Left lung (tissue), 10 donors: ENCODE results near the gene CLDN9. TPM values are rescaled to one million over a fixed set of nuclear protein-coding genes. Genes with fewer than 3 reads are reported as not detected.

Experiments used
- ATAC-seq: fragments of 200-7000 bp; cut with Tn5 transposase; one replicate; pipeline ENCODE4 v1.9.1; 2020; ENCODE audit warnings: moderate library complexity
- DNase-seq, 4 donors: peaks; one replicate each; pipeline ENCODE4 v3.0.0-alpha.2; 2013 to 2020
- H3K27ac ChIP-seq, 2 donors: fragments of 200-600 bp; sonication (generic) in 1 of 2; one replicate each; pipeline versions ENCODE4 v1.5.0 to v1.8.0; 2020 to 2021
- H3K27me3 ChIP-seq, 2 donors: fragments of 200-600 bp; sonication (generic) in 1 of 2; one replicate each; pipeline versions ENCODE4 v1.5.0 to v1.8.0; 2020 to 2021
- H3K36me3 ChIP-seq, 2 donors: fragments of 200-600 bp; sonication (generic) in 1 of 2; one replicate each; pipeline versions ENCODE4 v1.5.0 to v1.8.0; 2020 to 2021
- H3K4me1 ChIP-seq, 2 donors: fragments of 200-600 bp; one replicate each; pipeline ENCODE4 v1.8.0; 2021
- H3K4me3 ChIP-seq, 2 donors: fragments of 200-600 bp; sonication (generic) in 1 of 2; one replicate each; pipeline versions ENCODE4 v1.5.0 to v1.8.0; 2020 to 2021; ENCODE audit warnings: mild to moderate bottlenecking in 1 of 2
- H3K9me3 ChIP-seq, 2 donors: fragments of 200-600 bp; sonication (generic) in 1 of 2; one replicate each; pipeline versions ENCODE4 v1.5.0 to v1.8.0; 2020 to 2021
- intact Hi-C, 2 donors: fragments of 100-400 bp; cut with DNase I; formaldehyde crosslinking; loops; one replicate each; pipeline versions ENCODE4 v1.11.2 to v1.14.2; 2022
- polyA plus RNA-seq, 6 donors: library from polyadenylated mRNA; unstranded; fragments of 120-200 nt; gene quantifications; one replicate each; pipeline ENCODE4 v1.2.1, GENCODE V29; 2013; ENCODE audit not compliant: insufficient read length in 6 of 6
- total RNA-seq, 2 donors: library from RNA; stranded (reverse); fragmentation: NEBNext Ultra II Directional; extraction: Animal tissue kit (Norgen Biotek cat#: 25700); gene quantifications; one replicate each; pipeline ENCODE4 v1.2.1, GENCODE V29; 2021
- TF ChIP-seq, protein P1 (sequence below), 2 donors: fragments of 200-600 bp; sonication (generic) in 1 of 2; IDR thresholded peaks; one replicate each; pipeline versions ENCODE4 v1.5.0 to v1.8.0; 2021; ENCODE audit warnings: antibody characterized with exemption in 2 of 2
- donor health status: DM: no; HTN: yes; CAD: no.
- donor health status: DM: no; HTN: no; CAD: no.

The CLDN9 gene
- total and polyA plus RNA-seq, 8 donors: 0.85 to 6.5 (median 5.8) TPM

DNA sequence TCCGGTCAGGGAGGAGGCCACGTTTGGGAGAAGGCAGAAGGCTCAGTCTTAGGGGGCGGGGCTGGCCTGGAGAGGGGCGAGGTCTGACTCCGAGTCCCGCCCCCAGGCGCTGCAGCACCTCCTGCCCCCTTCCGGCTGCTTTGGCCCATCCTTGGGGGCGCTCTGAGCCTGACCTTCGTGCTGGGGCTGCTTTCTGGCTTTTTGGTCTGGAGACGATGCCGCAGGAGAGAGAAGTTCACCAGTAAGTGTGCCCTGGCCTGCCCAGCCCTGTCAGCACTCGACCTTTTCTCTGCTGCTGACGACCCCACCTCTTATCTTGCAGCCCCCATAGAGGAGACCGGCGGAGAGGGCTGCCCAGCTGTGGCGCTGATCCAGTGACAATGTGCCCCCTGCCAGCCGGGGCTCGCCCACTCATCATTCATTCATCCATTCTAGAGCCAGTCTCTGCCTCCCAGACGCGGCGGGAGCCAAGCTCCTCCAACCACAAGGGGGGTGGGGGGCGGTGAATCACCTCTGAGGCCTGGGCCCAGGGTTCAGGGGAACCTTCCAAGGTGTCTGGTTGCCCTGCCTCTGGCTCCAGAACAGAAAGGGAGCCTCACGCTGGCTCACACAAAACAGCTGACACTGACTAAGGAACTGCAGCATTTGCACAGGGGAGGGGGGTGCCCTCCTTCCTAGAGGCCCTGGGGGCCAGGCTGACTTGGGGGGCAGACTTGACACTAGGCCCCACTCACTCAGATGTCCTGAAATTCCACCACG is 8.9 kb downstream of the CLDN9 start:
- Histone ChIP-seq H3K4me3 (peak overlapping the region; percentile 79 to 83), H3K27me3 (peaks cover 9 to 24% of the 10 kb centered on the region in 2 donors), H3K27ac (peak overlapping the region; percentile 94 to 97), H3K9me3 (no peaks in the 10 kb centered on the region), H3K4me1 (peaks cover 35 to 61% of the 10 kb centered on the region in 2 donors), H3K36me3 (peaks cover 0 to 17% of the 10 kb centered on the region in 2 donors)
- peak in 2 of 4 donors; percentile 67 to 91 for DNase-seq
- intact Hi-C loops: no loop called here
- peak; percentile 64 for ATAC-seq
- TF ChIP-seq, protein P1, sequence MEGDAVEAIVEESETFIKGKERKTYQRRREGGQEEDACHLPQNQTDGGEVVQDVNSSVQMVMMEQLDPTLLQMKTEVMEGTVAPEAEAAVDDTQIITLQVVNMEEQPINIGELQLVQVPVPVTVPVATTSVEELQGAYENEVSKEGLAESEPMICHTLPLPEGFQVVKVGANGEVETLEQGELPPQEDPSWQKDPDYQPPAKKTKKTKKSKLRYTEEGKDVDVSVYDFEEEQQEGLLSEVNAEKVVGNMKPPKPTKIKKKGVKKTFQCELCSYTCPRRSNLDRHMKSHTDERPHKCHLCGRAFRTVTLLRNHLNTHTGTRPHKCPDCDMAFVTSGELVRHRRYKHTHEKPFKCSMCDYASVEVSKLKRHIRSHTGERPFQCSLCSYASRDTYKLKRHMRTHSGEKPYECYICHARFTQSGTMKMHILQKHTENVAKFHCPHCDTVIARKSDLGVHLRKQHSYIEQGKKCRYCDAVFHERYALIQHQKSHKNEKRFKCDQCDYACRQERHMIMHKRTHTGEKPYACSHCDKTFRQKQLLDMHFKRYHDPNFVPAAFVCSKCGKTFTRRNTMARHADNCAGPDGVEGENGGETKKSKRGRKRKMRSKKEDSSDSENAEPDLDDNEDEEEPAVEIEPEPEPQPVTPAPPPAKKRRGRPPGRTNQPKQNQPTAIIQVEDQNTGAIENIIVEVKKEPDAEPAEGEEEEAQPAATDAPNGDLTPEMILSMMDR (IDR thresholded peaks at IDR 0.05): peak in 1 of 2 donors; percentile 30

DNA sequence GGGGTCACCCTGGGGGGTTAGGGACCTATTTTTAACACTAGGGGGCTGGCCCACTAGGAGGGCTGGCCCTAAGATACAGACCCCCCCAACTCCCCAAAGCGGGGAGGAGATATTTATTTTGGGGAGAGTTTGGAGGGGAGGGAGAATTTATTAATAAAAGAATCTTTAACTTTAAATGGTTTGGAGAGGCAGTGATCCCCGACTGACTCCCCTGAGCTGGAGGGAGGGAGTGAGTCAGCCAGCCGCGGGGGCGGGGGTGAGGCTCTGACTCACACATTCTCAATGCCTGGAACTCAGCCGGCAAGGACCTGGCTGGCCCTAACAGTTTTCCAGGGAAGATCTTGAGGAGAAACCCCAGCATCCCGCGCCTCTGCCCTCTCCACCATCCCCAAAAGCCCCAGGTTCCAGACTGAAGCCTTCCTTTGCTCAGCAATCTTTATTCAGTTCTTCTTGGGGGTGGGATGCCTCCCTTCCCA is 9.5 kb downstream of the CLDN9 start:
- DNase-seq (peak in 3 of 4 donors; percentile 79 to 96 (median 92)), ATAC-seq (peak; percentile 57)
- peak overlapping the region; percentile 79 to 83 for H3K4me3 ChIP-seq
- intact Hi-C loops: no loop called here
- H3K27ac ChIP-seq: peak overlapping the region; percentile 94 to 97
- peaks cover 0 to 23% of the 10 kb centered on the region in 2 donors for H3K36me3 ChIP-seq
- H3K9me3 ChIP-seq: no peaks in the 10 kb centered on the region
- peaks cover 35 to 61% of the 10 kb centered on the region in 2 donors for H3K4me1 ChIP-seq
- TF ChIP-seq, protein P1 (IDR thresholded peaks at IDR 0.05): no peak
- peaks cover 9 to 19% of the 10 kb centered on the region in 2 donors for H3K27me3 ChIP-seq

DNA sequence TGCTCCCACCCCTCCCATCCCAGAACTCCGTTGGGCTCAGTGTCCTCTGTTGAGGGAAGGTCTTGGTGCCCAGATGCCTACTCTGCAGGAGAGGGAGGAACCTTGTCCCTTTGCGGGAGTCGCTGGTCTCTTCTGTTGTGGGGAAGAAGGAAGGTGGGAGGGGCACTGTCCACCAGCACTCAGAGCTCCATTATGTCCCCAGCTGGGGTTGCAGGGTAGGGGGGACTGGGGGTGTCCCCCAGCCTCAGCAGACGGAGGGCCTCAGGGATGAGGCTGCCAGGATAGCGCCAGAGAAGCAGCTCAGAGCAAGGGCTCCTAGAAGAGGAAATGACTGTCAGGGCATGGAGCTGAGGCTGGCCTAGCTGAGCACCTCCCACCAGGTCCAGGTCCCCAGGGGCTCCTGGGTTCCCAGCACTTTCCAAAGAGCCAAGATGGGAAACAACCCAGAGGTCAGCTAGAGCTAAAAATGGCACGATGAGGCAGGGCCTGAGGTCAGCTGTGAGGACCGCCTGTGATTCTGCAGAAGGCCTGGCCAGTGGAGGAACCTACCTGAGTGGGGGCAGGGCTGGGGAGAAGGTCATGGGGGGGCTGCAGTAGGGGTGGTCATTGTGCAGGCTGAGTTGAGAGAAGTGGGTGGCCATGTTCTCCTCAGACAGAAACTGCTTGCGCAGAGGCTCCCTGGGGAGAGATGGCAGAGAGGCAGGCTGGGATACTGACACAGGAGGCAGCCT is 10.1 kb downstream of the CLDN9 start:
- Histone ChIP-seq H3K27ac (peak overlapping the region; percentile 94 to 97), H3K36me3 (peaks cover 0 to 26% of the 10 kb centered on the region in 2 donors), H3K4me3 (peak overlapping the region; percentile 61 to 83), H3K4me1 (peaks cover 35 to 62% of the 10 kb centered on the region in 2 donors), H3K9me3 (no peaks in the 10 kb centered on the region), H3K27me3 (peaks cover 8 to 13% of the 10 kb centered on the region in 2 donors)
- no peak for DNase-seq
- TF ChIP-seq, protein P1 (IDR thresholded peaks at IDR 0.05): no peak
- intact Hi-C loops: no loop called here
- ATAC-seq: no peak

DNA sequence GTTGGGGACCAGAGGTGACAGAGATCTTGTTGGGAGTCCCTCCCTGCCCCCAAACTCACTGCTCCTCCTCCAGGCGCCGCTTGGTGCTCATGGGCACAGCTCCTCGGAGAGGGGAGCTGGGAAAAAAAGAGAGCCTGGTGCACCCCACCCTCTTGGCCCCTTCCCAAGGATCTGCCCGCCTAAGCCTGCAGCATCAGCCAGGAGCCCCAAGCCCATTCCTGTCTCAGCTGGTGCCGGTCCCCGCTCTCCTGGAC is 10.6 kb downstream of the CLDN9 start:
- ATAC-seq (no peak), DNase-seq (peak in 1 of 4 donors; percentile 84)
- H3K27ac ChIP-seq: peak overlapping the region; percentile 94 to 97
- intact Hi-C loops: no loop called here
- peak overlapping the region; percentile 61 to 83 for H3K4me3 ChIP-seq
- peaks cover 0 to 26% of the 10 kb centered on the region in 2 donors for H3K36me3 ChIP-seq
- peaks cover 32 to 62% of the 10 kb centered on the region in 2 donors for H3K4me1 ChIP-seq
- peaks cover 3 to 9% of the 10 kb centered on the region in 2 donors for H3K27me3 ChIP-seq
- no peaks in the 10 kb centered on the region for H3K9me3 ChIP-seq
- TF ChIP-seq, protein P1 (IDR thresholded peaks at IDR 0.05): no peak
